ENCODE results near the gene SHB.

SHB gene

GRCh38 chr9:37988602-37989001, 80.4 kb downstream of the SHB start:
- no peak for DNase-seq (ENCODE audit: low read depth)

GRCh38 chr9:37988041-37988440, 81.0 kb downstream of the SHB start:
- no peak for DNase-seq (ENCODE audit: low read depth)

DNA sequence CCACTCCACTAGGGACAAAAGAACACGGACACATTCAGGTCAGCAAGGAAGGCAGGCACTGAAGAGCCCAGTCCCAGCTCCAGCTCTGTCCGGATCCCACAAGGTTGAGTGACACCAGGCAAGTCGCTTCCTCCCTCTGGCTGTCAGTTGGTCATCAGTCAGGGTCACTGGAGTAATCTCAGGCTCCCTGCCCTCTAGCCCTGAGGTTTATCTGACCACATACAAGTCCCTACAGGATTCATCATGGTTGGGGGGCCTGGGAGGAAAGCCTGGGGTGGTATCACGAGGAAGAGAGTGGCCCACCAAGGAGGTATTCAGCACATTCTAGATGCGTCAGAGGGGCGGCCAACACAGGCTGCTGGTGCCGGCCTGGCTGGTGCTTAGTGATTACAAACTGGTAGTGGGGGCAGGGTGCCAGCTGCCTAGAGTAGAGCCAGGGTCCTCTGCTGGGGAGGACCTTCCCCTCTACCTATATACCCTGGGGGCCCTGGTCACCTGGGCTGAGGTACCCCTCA, 81.5 kb downstream of the SHB start:
- no peak for DNase-seq (ENCODE audit: low read depth)

DNA sequence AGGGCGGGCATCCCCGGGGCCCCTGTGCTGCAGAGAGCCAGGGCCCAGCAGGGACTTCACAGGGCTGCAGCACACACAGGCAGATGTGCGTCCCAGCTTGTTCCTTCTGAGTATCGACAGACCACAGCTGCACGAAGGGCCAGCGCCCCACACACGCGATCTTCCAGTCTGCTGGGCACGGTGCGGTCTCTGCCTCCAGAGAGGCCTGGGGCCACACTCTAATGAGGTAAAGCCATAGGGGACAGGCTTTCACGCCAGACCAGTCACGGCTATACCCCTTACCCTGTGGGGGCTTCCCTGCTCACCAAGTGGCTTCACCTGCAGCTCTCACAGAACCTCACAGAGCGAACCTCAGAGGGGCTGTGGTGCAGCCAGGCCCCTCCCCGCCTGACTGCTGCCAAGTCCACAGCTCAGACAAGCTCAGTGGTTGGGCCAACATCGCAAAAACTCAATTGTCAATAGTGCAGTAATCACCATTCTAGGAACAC, 82.2 kb downstream of the SHB start:
- DNase-seq (ENCODE audit: low read depth): no peak

- no peak for DNase-seq (ENCODE audit: low read depth)
These were observed 83.0 kb downstream of the SHB start for GRCh38 chr9:37986001-37986400.

DNA sequence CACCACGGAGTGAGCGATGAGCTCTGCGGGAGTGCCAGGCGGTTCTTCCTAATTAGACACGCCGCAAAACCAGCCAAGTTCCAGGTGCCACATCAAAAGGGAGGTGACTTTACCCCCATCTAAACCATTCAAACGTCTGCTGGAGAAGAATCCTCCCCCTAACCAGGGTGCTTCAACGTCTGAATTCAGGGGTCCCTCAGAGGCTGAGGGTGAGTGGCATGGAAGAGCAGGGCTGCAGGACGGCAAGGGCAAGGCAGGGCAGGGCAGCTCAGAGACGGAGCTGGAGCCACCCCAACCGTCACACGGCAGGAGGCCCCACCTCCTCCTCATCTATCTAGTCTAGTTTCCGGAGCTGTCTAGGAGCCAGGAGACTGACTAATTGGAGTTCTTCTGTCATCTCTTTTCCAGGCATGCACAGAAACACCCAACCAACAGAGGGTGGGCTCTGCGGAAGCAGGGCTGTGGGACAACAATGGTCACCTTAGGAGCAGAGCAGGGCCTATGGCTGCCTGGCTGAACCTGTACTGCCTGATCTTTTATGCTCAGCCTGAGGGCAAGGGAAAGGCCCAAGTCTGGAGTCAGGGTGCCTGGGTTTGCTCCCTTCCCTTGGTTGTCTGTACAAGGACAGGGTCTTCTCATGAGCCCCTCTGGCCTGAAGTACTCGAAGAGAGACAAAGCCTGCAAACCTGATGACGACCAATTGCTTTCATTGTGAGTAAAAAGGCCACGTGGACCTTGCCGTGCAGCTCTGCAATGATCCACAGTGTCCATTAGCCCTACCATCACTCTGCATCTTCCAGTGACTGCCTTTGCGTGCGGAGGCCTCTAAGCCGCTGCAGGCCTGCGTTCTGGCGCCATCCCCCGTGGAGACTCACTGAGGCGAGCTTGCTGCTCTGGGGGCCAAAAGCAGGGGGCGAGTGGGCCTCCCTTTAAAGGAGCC, 84.1 kb downstream of the SHB start:
- DNase-seq (ENCODE audit: low read depth): no peak

GRCh38 chr9:37984278-37984671, 84.8 kb downstream of the SHB start:
- DNase-seq (ENCODE audit: low read depth): no peak

GRCh38 chr9:37983381-37984067, 85.5 kb downstream of the SHB start:
- no peak for DNase-seq (ENCODE audit: low read depth)

DNA sequence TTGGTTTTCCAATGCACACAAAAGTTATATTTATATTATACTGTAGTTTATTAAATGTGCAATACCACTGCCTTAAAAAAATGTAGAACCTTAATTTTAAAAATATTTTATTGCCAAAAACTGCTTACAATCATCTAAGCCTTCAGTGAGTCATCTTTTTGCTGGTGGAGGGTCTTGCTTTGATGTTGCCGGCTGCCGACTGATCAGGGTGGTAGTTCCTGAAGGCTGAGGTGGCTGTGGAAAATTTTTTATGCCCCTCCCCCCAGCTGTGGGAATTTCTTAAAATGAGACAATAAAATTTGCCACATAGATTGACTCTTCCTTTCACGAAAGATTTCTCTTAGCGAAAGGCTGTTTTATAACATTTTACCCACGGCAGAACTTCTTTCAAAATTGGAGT, 89.2 kb downstream of the SHB start:
- no peak for DNase-seq (ENCODE audit: low read depth)

DNA sequence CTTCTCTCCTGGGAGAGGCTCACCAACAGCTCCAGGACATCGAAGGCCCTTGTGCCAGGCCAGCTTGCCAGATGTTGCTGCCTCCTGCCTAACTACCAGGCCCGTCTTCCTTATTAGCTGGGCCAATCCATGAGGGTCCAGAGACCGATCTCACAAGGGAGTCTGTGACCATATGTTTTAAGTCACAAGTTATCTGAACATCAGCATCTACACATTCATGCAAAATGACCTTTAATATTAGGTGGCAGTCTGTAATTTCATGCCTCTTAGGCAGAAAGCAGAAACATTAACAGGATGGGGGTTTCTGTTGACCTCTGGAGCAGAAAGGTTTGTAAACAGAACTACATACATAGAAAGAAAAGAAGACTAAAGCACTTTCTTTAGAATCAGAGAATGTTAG, 90.0 kb downstream of the SHB start:
- no peak for DNase-seq (ENCODE audit: low read depth)

GRCh38 chr9:37978481-37978864, 90.6 kb downstream of the SHB start:
- DNase-seq (ENCODE audit: low read depth): no peak

DNA sequence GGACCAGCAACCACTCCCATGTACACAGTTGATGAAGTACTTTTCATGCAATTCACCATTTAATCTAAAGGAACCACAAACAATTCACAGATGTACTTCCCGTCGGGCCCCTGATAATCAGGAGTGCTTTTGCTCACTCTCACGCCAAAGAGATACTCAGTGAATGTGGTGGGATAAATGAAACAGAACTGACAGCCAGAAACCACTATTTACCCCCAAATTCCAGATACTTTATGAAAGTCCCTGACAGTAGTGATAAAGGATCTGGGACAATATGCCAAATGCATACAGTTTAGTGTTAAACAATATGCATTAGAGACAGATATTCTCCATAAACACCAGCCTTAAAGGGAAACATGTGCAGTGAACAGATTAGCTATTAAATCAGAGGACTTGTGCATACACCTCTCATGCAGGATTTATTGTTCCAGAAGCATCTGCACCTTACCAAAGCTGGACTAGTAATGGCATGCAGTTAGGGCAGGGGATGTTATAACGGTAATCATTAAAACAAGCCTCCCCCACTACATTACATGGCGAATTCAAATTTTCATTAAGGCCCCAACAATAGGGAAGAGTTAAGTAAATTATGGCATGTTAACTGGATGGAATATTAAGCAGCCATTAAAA, 91.1 kb downstream of the SHB start:
- DNase-seq (ENCODE audit: low read depth): no peak

GRCh38 chr9:37976714-37977477, 92.1 kb downstream of the SHB start:
- DNase-seq (ENCODE audit: low read depth): no peak

DNA sequence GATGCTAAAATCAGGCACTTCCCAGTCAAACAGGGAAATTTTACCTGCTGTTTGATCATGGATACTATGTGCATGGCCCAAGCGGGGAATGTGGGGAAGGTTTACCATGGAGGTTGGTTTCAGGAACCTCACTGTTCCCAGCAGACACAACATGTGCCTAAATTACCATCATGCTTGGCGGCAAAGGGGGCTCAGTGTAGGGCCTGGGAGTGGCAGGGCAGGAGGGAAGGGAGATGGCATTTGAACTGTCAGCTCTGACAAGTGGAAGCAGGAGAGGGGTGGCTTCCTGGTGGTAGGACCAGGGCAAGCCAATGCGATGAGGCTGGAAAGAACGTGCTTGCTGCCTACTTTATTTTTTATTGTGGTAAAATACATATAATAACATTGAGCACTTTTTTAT, 93.4 kb downstream of the SHB start:
- no peak for DNase-seq (ENCODE audit: low read depth)

DNA sequence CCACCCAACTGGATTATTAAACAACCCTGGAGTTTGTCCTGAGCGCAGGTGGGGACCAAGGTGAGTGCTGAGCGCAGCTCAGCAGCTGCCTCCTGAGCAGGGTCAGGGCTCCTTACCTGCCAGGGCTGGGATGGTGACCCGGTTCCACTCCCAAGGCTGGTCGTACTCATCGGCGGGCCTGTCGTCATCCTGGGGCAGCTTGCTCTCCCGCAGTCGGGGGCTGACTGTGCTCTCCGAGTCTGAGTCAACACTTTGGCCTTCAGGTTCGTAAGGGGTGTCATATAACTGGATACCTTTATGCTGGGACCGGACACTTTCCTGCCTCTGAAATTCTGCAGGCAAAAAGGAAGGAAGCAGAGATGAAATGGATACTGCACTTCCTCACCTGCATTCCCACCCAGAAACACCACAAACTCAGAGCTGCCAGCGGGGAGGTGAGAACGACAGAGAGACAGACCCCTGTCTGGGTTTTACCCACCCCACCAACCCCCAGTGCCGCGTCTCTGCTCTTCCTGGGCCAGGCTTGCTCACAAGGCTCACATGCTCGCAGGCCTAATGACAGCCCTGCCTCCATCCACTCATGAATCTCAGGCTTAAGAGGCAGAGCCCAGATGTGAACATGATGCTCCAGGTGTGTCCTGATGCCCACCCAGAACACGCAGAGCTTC, 94.4 kb downstream of the SHB start:
- no peak for DNase-seq (ENCODE audit: low read depth)

DNA sequence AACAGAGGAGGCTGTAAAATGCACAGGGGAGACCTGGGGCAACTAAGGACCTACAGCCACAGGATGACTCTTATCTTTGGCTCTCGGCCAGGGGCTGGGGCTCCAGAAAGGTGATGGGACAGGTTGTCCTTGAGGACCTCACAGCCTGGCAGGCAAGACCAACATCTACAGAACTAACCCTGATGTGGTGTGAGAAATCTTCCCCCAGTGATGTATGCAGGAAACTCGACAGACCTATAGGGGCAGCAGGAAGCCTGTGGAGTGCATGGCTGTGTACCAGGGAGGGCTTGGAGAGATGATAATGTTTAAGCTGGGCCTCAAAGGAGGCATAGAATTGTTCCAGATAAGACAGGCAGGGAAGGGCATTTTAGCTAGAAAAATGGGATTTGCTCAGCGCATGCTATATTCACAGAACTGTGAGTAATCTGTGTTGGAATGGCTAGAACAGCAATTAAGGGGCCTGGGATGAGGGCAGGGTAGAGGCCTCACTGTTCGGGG, 96.6 kb downstream of the SHB start:
- no peak for DNase-seq (ENCODE audit: low read depth)

DNA sequence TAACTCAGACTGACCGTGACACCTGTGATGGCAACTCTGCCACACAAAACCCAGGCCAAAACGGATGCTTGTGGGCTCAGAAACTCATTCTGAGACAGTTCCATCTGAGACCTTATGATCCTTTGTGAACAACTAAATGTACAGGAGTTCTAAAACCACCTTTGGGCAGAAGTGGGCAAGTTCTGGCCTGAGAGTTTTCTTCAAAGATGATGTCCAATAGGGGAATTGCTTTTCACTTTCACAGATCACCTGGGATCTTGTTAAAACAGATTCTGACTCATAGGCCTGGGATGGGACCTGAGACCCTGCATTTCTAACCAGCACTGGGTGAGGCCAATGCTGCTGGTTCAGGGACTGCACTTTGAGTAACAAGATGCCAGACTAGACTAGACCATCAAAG, 97.3 kb downstream of the SHB start:
- DNase-seq (ENCODE audit: low read depth): no peak

DNA sequence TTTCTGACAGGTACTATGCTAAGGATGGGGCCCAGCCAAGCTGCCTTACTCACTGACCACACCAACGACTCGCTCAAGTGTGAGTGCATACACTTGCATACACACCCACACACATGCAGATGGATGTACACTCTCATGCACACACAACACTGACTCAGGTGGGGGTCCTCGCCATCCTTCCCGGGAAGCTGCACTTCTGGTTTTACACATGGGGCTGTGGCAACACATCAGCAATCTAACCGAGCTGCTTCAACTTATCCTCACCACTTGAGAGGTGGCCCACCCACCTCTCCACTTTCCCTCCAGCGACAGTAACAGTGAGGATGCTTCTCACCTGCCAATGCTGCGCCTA, 97.9 kb downstream of the SHB start:
- DNase-seq (ENCODE audit: low read depth): no peak

- DNase-seq (ENCODE audit: low read depth): no peak
These were observed 98.5 kb downstream of the SHB start for GRCh38 chr9:37970301-37971107.

- DNase-seq (ENCODE audit: low read depth): no peak
These were observed 99.3 kb downstream of the SHB start for GRCh38 chr9:37969558-37970300.
